Mucosa of gallbladder (tissue), 1 donor: ENCODE measurements around the gene REEP1. TPM values are rescaled to one million over a fixed set of nuclear protein-coding genes. Genes with fewer than 3 reads are reported as not detected.
A peak's percentile ranks its signal among the peaks of the same experiment; 100 is the strongest.
"Not testable (repeated sequence)": the region's sequence is repeated elsewhere in the genome, so short reads cannot be mapped to it uniquely, and the experiment has no call there.

ENCODE experiments used
- DNase-seq: peaks from one replicate; pipeline ENCODE4 v3.0.0-alpha.2; 2020; ENCODE audit warnings: low spot score
- total RNA-seq: library from RNA; stranded (reverse); gene quantifications from one replicate; pipeline ENCODE4 v1.2.1, GENCODE V29; 2021
- donor health status: DM: no; HTN: no; CAD: no.

REEP1 gene
- total RNA-seq, 1 donor from 2014 or later, result 21.2 TPM

- peak; percentile 37 for DNase-seq
Observed at GRCh38 chr2:86243950-86244733, 93.3 kb downstream of the REEP1 start.

- no peak for DNase-seq
Observed at GRCh38 chr2:86243272-86243671, 94.2 kb downstream of the REEP1 start.

GRCh38 chr2:86241611-86242010 is 95.8 kb downstream of the REEP1 start:
- DNase-seq, result no peak

GRCh38 chr2:86240251-86240650 is 97.2 kb downstream of the REEP1 start:
- no peak for DNase-seq

- no peak for DNase-seq
Observed at GRCh38 chr2:86239745-86240144, 97.7 kb downstream of the REEP1 start.

- no peak for DNase-seq
Observed at GRCh38 chr2:86239326-86239725, 98.1 kb downstream of the REEP1 start.

- DNase-seq, result no peak
Observed at GRCh38 chr2:86238354-86238753, 99.1 kb downstream of the REEP1 start.

- DNase-seq, result no peak
Observed at GRCh38 chr2:86237172-86237571, 100.3 kb downstream of the REEP1 start.

- no peak for DNase-seq
Observed at GRCh38 chr2:86235196-86235980, 102.0 kb downstream of the REEP1 start.

GRCh38 chr2:86234563-86235131 is 102.8 kb downstream of the REEP1 start:
- DNase-seq, result no peak

- DNase-seq, result no peak
Observed at GRCh38 chr2:86233436-86233835, 104.0 kb downstream of the REEP1 start.

GRCh38 chr2:86232910-86233309 is 104.5 kb downstream of the REEP1 start:
- DNase-seq, result no peak

- DNase-seq, result no peak
Observed at GRCh38 chr2:86232373-86232784, 105.0 kb downstream of the REEP1 start.

GRCh38 chr2:86231680-86232372 is 105.6 kb downstream of the REEP1 start:
- no peak for DNase-seq

- no peak for DNase-seq
Observed at GRCh38 chr2:86230961-86231360, 106.5 kb downstream of the REEP1 start.

GRCh38 chr2:86229221-86229620 is 108.2 kb downstream of the REEP1 start:
- DNase-seq, result no peak

- not testable (repeated sequence) for DNase-seq
Observed at GRCh38 chr2:86228574-86228973, 108.9 kb downstream of the REEP1 start.

- no peak for DNase-seq
Observed at GRCh38 chr2:86227685-86228084, 109.7 kb downstream of the REEP1 start.

GRCh38 chr2:86226636-86227520 is 110.5 kb downstream of the REEP1 start:
- DNase-seq, result no peak

GRCh38 chr2:86226070-86226469 is 111.4 kb downstream of the REEP1 start:
- DNase-seq, result no peak

GRCh38 chr2:86225581-86225980 is 111.8 kb downstream of the REEP1 start:
- DNase-seq, result peak; percentile 38
